Esophagus squamous epithelium (tissue), 4 donors: ENCODE measurements around the gene IFT122.

Source experiments
- POLR2A ChIP-seq, 4 donors: fragments of 450-650 bp; IDR thresholded peaks; one replicate each; pipeline ENCODE4 v1.6.1; 2017; ENCODE audit warnings: antibody characterized with exemption in 4 of 4, mild to moderate bottlenecking in 4 of 4, moderate library complexity in 3 of 4
- TF ChIP-seq, protein P1 (sequence below), 6 experiments: fragments of 450-650 bp in 4 of 6; fragments of 200-600 bp in 2 of 6; sonication (generic) in 2 of 6; IDR thresholded peaks; one replicate each; pipeline ENCODE4 v1.5.1; 2016 to 2019; ENCODE audit warnings: antibody characterized with exemption in 6 of 6, mild to moderate bottlenecking in 4 of 6, moderate library complexity in 4 of 6

DNA sequence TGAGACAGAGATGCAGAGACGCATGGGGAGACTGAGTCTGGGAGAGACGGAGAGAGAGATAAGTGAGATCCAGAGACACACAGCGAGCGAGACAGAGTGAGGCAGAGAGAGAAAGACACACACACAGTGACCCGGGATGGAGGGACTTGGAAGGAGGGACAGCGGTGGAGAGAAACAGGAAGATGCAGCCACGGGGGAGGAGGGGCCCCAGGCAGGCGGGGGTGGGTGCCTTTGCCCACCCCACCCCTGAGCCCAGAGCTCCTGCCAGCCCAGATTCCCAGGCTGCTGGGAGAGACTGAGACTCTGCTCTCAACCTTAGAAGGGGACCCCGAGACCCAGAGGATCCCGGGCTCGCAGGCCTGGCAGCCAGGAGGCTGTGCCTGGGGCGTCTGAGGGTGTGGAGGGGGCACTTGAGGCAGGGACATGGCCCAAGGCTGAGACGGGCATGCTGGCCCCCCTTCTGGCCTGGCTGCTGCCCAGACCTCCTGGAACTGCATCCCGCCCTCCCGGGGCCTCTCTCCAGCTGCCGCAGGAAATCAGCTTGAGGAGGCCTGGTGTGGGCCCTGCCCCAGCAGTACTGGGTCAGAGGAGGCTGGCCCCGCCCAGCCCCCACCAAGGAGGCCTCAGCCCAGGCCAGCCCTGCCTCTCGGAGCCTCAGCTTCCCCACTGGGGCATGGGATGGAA lies 121.0 kb downstream of the IFT122 start:
- no peak for TF ChIP-seq POLR2A (IDR thresholded peaks at IDR 0.05)
- TF ChIP-seq, protein P1, sequence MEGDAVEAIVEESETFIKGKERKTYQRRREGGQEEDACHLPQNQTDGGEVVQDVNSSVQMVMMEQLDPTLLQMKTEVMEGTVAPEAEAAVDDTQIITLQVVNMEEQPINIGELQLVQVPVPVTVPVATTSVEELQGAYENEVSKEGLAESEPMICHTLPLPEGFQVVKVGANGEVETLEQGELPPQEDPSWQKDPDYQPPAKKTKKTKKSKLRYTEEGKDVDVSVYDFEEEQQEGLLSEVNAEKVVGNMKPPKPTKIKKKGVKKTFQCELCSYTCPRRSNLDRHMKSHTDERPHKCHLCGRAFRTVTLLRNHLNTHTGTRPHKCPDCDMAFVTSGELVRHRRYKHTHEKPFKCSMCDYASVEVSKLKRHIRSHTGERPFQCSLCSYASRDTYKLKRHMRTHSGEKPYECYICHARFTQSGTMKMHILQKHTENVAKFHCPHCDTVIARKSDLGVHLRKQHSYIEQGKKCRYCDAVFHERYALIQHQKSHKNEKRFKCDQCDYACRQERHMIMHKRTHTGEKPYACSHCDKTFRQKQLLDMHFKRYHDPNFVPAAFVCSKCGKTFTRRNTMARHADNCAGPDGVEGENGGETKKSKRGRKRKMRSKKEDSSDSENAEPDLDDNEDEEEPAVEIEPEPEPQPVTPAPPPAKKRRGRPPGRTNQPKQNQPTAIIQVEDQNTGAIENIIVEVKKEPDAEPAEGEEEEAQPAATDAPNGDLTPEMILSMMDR (IDR thresholded peaks at IDR 0.05) = no peak
